Dermis microvascular lymphatic vessel endothelial cell (primary cell): ENCODE results near the gene GTF3C1. TPM values are rescaled to one million over a fixed set of nuclear protein-coding genes. Genes with fewer than 3 reads are reported as not detected.

Experiments used
- DNase-seq, 2 donors: peaks; one replicate each; pipeline versions ENCODE4 v3.0.0 to v3.0.0-alpha.2; 2010; ENCODE audit warnings: low read depth in 2 of 2
- total RNA-seq: library from RNA; depleted of rRNA; stranded (reverse); fragments of >200 nt; gene quantifications from 2 replicates; pipeline ENCODE4 v1.2.1, GENCODE V29; 2014

Gene GTF3C1
- total RNA-seq, 1 donor from 2014 or later = 51.9 TPM

DNA sequence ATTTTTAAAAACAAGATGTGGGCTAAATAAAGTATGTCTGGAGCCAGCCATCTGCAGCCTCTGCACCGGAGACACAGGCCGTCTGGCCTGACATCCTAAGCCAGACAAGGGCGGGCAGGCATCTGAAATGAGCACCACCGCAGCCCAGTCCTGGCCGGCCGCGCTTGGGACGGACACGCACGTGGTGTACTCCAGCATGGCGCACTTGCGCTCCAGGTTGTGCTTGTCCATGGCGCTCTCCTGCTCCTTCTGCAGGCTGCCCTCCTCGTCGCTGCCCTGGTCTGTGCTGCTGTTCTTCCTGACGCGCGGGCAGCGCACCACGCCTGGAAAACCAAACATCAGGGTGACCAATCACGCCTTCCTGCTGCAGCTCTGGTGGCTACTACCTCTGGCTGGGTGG, 60.3 kb downstream of the GTF3C1 start:
- DNase-seq = no peak

DNA sequence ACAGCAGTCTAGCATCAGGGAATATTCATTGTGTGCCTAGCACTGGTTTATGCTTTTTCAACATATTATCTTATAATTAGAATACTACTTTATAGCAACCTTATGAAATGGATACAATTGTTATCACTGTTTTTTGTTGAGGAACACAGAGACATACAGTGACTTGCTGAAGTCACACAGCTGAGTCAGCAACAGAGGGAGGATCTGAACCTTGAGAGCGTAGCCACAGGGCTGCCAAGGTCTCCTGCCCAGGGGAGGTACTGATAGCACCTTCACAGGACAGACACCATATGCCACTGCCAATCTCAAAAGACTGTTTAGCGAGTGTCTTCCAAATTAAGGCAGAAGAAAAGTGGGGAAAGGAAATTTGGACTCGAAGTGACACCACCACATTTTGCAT, 63.0 kb downstream of the GTF3C1 start:
- DNase-seq = no peak

DNA sequence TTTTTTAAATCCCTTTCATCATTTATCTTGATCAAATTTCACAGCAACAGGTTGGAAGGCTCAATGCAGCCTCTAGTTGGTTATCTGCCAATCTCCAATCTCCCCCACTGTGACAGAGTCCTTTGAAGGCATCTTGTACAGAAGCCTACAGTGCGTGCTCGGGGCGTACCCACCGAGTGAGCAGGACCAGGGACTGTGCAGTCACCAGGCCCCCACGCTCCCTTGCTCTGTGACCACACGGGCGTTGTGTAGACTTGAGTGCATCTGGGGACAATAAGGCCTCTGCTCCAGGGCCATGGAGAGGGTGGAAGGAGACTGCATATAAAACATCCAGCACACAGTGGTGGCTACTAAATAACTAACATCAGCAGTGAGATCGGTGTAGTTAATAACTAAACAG, 63.4 kb downstream of the GTF3C1 start:
- DNase-seq = no peak

DNA sequence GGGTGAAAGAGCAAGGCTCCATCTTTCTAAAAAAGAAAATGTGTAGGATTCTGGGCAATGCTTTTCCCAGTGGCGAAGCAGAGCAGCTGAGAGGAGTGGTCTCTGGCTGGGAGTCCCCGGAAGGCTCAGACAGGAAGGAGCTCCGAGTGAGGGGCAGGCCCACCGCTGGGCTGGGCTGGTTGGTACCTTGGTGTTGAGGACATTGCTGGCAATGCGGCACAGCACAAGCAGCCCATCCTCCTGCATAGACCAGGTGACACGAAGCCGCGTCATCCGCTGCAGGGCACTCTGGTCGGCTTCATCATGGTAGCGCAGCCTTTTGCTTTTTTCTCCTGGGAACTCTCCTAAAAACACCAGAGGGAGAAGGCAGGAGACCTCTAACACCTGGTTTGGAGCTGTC, 63.9 kb downstream of the GTF3C1 start:
- DNase-seq = no peak

DNA sequence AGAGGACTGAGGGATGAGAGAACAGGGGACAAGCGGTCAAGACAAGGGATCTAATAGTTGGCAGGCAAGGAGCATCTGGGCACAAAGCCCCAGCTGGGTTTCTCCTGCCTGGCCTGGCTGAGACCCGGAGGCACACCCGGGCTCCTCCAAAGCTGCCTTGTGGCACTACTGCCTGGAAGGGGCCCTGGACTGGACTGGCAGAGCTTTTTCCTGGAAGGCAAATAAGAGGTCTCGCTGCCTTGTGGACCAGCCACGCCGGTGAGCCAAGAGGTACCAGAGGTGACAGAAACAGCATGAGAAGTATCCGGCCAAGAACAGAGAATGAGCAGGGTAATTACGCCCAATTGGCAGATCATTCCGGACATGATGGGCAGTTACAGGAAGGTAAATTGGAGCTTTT, 64.6 kb downstream of the GTF3C1 start:
- DNase-seq = no peak

DNA sequence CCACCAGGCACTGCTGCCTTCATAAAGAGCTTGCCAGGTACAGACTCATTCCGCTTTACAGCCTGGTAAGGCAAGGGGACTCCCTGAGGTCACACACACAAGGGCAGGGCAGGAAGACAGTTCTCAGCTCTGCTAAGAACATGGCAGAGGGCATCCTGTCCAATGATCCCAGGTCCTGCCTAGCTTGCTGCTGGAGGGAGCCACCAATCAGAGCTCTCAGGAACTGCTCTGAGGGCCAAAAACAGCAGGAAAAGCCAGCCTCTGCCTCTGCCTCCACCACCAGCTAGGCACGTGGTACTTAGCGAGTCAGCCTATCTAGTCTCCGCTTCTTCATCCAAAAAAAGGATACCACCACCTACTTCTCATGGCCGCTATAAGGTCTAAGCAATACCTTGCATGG, 66.1 kb downstream of the GTF3C1 start:
- DNase-seq = peak in 1 of 2 donors; percentile 29

DNA sequence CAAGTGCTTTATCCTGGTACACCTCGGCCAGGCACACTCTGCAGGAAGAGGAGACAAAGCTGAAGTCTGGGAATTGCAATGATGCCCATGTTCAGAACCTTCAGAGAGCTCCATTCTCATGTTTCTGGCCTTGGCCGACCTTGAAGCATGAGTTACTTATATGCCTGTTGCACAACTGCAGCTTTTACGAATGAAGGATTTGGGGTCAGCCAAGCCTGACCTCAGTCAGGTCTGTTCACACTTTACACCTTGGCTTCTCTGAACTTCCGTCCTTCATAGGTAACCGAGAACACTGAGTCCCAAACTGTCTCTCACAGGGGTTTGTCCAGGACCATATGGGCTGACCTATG, 66.7 kb downstream of the GTF3C1 start:
- no peak for DNase-seq

DNA sequence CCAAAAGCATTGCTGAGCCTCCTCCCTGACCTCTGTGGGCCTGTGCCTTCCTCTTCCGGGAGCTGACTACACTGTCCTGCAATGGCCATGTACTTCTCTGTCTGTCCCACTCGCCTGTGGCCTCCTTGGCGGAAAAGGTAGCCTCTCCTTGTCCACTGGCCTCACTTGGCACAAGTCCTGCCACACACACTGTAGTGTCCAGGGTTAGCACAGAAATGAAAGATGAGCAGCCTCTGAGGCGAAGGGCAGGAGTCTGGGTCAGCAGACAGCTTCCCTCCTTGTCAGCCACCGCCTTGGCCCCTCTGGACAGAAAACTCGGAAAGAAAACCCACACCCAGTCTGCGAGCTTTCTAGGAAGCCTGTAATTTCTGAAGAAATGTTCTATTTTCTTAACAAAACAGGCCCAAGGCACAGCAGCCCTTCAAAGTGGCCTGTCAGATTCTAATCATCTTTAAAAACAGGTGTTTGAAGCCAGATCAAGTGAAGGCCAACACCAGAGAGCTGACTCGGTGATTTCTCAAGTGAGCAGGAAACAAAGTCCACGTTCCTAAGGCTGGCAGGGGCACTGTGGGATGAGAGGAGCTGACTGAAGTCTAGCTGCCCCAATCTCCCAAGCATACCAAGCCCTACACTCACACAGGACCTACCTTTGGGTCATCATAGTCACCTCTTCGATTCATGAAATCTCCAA, 67.2 kb downstream of the GTF3C1 start:
- DNase-seq = no peak

DNA sequence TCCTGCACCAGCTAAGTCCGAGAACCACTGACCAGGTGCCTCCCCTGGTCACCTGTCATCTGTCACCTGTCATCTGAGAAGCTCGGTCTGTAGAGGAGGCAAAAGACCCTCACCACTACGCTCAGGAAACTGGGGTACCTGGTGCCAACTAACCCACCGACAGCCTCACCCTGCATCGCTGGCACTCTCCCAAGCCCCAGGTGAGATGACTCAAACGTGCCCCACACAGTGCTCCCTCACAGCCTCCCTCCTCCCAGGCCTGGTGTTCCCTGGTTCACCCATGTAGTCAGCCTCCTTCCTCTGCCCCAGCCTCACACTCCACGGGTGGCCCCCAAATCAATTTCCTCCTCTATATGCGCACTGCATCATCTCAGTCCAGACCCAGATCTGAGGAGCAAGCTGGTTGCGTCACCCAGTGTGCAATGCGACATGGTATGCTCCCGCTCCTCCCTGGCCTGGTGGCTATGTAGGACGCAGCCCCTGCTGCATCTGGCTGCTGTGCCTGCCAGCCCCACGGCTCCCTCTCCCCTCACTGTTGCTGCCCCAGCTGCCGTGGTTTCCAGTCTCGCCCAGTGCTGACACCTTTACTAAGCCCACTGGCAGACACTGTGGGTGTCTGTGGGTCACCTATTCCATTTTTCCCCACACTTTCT, 68.3 kb downstream of the GTF3C1 start:
- no peak for DNase-seq

DNA sequence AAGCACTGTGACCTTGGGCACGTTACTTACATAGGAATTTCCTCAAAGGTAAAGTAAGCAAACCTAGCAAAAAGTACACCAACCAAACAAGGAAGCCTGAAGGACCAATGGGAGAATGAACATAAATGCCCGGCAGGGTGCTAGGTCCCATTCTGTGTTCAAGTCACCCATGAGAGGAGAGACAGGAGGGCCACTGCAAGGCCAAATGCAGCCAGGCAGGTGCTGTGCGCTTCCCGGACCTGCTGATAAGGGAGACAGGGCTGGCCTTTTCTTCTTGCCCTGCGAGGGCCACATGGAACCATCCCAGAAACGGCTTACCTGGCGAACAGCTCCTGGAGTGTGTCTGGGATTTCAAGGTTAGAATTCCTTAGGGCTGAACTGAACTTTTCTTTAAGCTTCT, 69.0 kb downstream of the GTF3C1 start:
- DNase-seq = no peak

DNA sequence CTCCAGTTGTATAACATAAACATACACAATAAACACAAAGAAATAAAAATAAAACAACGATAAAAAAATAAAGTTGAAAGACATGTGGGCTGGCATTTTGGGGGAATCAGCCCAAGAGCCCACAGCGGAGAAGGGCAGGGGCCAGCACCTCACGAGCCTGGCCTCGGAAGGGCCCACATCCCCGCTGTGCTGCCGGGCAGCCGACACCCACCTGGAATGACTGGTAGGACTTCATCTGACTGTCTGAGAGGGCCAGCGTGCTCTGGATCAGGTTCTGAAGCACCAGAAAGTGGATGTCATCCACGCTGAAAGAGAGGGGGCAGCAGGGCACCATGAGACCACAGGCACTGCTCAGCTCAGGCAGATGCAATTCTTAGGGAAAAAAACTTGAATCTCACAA, 73.5 kb downstream of the GTF3C1 start:
- DNase-seq = no peak

DNA sequence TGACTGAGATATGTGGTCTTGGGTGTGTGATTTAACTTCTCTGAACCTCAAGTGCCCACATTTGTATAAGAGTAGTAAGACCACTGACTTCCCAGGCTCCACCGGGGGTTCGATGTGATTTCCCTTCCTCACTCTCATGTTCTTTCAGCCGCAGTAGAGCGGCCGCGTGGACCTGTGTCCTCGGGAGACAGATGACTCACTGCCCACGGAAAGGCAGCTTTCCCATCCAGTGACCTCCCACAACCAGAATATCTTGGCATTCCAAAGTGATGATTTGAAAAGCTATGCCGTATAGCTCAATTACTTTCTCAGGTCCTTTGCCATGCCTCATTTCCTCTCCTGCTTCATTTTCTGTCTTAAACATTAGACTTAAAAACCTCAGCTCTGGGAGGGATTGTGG, 74.2 kb downstream of the GTF3C1 start:
- DNase-seq = peak in 1 of 2 donors; percentile 69

DNA sequence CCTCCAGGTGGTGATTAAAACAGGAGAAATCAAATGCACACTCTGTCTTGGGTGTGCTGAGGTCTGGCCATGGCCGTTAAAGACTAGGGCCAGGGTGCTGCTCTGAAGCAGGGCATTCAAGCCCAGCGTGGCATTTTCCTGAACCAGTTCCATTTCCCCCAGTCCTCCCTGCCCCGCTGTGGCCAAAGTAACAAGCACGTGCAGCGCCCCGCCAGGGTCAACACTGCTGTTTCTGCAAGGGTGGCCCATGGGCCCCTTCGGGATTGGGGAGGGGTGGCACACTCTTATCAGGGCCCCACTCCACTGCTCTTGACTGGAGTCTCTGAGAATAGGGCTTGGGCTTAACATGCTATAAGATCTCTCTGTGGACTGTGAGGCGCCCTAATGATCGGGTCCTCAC, 74.8 kb downstream of the GTF3C1 start:
- DNase-seq = no peak

DNA sequence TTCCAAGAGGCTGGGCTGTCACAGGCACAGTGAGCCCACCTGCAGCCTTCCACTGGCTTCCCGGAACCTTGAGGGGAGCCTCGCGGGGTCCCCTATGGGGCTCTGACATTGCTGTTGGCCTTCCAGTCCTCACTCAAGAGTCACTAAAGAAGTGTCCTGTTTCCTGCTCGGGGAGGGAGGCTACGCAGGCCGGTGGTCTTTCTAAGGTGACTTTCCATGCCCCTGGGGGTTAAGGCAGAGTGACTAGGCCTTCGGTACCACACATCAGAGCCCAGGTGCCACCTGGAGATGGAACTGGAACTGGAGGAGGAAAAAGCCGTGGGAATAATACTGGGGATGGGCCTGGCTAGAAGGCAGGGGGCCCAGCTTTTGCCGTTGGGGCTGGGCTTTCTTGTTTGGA, 75.7 kb downstream of the GTF3C1 start:
- DNase-seq = no peak

DNA sequence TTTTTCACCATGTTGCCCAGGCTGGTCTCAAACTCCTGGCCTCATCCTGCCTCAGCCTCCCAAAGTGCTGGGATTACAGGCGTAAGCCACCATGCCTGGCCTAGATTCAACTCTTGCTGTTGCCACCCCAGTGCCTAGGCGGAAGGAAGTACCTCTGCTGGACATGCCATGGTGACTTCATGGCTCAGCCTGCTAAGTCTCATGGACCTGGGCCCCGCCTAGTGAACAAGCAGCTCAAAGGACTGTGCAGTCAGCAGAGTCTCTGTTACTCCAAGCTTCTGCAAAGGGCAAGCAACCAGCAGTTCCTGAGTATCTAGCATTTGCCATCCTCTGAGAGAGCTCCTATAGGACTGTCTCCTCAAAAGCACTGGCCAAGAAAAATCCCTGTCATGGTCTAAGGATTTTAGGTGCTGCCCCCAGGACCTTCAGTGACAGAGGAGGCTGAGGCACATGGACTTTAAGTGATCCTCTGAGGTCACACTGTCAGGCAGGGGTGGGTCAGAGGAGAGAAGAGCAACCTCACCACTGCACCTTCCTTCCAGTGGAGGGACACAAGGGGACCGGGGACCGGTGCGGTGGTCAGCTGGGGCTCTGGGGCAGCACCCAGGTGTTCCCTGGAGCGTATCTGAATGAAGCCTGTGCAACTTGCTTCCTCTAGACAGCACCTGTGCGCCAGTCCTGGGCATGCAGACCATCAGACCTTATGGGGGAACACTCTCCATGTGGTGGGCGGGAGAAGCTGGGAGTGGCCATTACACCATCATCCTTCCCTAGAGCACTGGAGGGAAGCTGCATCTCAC, 76.4 kb downstream of the GTF3C1 start:
- DNase-seq = no peak

DNA sequence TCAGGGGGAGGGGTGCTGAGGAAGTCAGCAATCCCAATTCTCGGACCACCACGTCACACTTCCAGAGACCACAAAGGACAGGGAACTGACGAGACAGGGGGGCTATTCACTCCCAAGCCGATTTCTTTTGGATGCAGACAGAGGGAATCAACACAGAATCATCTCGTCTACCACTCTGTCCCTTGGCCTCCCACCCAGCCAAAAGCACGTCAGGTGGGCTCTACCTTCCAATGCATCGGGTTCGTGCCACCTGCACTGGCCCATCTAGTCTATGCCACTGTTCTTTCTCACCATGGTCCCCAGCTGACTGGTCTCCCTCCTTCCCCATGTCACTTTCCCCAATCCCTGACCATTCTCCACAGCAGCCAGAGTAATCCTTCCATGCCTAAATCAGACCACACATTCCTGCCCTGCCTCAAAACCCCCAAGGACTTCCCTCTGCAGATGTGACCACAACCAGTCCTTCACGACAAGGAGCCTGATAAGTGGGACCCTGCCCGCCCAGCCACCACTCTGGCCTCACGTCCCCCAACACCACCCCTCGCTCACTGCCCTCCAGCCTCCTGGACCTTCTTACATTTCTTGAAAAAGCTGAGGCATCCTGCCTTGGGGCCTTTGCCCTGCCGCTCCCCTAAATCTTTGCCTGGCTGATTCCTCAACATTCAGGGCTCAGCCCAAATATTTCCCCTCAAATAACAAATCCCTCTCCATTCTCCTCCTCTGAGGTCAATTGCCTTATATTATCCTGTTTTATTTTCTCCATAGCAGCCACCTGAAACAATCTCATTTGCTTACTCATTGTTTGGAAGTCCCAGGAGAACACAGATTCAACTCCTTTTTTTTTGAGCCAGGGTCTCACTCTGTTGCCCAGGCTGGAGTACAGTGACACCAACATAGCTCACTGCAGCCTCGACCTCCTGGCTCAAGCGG, 77.4 kb downstream of the GTF3C1 start:
- no peak for DNase-seq

DNA sequence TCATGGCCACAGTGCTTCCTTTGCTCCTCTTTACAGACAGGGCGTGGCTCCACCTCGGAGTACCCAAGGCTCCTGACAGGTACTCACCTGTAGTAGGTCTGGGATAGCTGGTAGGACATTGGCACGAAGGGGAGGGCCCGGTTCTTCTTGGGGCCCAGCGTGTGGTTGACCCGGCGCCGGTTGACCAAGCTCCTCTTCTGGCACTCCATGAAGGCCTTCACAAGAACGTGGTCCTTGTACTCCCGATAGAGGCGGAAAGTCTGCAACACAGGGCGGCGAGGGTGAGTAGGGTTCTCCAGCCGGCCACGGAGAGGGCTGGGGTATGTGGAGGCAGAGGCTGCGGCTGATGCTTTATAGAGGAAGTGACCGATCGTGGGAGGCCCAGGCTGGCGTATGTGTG, 78.1 kb downstream of the GTF3C1 start:
- no peak for DNase-seq

DNA sequence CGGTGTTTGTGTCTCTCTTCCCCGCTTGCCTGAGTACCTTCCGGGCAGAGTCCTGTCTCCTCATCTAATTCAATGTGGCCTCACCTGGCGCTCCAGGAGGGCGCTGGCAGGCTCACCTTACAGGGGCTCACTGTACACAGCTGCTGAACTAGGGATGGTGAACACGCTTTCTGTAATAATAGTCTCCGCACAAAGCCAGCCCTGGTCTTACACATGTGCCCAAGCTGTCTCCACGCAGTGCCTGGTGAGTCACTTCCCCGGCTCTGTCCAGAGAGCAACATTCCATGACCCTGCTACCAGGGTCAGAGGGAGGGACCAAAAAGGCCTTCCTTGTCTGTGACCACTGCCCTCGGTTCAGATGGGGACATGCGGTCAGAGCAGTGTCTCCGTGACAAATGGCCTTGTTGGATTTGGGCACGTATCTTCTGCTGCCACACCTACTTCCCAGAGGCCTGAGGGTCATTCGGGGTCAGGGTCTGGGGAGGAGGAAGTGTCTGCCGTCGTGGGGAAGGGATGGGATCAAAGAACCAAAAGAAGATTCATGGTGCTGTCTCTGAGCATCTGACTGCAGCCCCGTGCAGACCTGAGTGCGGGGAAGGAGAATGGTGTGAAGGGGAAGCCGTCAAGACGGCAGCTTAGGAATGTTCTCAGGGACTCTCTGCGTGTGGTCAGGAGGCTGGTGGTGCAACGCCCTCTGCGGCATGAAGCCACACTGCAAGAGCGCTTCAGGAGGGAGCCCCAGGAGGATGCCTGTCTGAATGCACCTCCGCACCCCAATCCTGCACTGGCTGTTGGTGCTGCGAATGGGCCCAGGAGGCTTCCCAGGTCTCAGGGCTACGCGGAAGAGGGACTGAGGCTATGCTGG, 78.9 kb downstream of the GTF3C1 start:
- peak; percentile 54 to 89 for DNase-seq

DNA sequence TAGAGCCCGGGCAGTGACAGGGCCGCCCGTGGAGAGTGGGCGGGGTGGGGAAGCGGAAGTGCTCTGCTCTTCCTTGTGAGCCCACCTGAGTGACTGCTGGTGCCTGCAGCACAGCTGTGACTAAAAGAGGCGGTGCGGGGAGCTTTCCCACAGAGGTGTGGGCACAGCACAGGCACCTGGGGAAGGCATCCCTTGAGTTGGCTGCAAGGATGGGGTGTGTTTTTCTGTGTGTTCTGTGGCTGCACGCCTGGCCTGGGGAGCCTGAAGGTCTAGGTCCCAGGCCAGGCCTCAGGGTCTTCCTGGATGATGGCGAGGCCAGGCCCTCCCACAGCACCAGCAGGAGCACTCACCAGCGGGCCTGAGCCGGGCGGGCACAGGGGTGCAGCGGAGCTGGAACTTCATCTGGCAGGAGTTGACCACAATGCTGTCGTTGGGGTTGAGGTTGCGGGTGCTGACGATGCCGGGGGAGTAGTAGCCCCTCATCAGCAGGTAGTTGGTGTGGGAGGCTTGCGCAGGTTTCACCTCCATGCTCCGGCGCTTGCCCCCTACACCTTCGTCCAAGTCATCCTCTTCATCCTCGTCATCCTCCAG, 80.7 kb downstream of the GTF3C1 start:
- no peak for DNase-seq

DNA sequence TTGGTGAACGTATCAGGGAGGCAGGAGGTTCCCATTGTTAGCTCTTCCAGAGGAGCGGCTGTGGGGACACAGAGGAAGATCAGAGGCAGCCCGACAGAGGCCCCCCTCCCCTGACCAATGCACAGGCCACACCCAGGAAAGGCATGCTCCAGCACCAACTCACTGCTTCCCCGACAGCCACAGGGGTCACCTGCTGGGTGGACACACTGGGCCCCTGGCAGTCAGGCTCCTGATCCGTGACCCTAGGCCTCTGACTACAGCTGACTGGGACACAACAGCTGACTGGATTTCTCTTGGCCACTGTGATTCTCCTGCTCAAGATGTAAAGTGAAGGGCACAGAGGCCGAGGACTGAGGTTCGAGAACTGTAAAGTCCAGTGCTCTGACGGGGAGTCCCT, 84.2 kb downstream of the GTF3C1 start:
- peak in 1 of 2 donors; percentile 13 for DNase-seq
